Amygdala (tissue), 56 donors: ENCODE measurements around the gene ZSWIM3.
"Not testable (repeated sequence)": the region's sequence is repeated elsewhere in the genome, so short reads cannot be mapped to it uniquely, and the experiment has no call there.

Source experiments
- DNase-seq, 56 donors: peaks; one replicate each; lab custom pipeline; 2025; lab: John Stamatoyannopoulos, UW

ZSWIM3 gene

DNA sequence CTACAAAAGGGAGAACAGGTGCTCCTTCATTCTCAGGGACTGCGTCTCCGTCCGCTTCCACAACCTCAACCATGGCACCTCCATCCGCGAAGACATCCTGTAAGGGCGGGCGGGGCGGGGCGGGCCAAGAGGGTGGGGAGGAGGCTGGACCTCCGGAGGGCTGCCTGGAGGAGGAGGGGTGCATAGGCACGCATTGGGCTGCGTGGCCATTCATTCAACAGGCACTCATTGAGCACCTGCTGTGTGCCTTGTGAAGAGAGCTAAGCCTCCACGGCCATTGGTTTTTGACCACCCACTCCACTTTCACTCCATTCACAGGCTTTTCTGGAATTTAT, 435 bp downstream of the ZSWIM3 start:
- peak in 1 of 56 donors; percentile 71 for DNase-seq

DNA sequence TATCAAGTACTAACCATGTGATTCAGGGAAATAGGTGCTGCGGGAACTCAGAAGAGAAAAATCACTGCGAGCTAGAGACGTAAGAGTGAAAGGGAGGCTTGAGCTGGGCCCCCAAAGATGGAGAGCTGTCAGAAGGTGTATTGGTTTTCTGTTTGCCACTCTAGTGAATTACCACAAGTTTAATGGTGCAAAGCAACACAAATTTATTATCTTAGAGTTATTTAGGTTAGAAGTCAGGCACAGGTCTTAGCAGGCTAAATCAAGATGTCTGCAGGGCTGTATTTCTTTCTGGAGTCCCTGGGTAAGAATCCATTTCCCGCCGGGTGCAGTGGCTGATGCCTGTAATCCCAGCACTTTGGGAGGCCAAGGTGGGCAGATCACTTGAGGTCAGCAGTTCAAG, 2.5 kb downstream of the ZSWIM3 start:
- DNase-seq: no peak

DNA sequence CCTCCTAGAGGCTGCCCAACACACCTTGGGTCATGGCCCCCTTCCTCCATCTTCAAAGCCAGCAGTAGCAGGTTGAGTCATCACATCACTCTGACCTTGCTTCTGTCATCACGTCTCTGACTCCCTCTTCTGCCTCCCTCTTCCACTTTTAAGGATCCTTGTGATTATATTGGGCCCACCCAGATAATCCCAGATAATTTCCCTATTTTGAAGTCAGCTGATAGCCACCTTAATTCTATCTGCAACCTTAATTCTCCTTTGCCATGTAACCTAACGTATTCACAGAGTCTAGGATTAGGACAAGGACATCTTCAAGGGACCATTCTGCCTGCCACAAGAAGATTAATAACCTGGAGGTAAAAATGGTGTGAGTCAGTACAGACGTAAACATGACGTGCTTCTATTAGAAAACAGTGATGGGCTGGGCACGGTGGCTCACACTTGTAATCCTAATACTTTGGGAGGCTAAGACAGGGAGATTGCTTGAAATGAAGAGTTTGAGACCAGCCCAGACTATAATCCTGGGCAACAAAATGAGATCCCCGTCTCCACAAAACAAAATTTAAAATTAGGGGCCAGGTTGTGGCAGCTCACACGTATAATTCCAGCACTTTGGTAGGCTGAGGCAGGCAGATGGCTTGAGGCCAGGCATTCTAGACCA, 3.3 kb downstream of the ZSWIM3 start:
- peak in 1 of 56 donors; percentile 23 for DNase-seq

DNA sequence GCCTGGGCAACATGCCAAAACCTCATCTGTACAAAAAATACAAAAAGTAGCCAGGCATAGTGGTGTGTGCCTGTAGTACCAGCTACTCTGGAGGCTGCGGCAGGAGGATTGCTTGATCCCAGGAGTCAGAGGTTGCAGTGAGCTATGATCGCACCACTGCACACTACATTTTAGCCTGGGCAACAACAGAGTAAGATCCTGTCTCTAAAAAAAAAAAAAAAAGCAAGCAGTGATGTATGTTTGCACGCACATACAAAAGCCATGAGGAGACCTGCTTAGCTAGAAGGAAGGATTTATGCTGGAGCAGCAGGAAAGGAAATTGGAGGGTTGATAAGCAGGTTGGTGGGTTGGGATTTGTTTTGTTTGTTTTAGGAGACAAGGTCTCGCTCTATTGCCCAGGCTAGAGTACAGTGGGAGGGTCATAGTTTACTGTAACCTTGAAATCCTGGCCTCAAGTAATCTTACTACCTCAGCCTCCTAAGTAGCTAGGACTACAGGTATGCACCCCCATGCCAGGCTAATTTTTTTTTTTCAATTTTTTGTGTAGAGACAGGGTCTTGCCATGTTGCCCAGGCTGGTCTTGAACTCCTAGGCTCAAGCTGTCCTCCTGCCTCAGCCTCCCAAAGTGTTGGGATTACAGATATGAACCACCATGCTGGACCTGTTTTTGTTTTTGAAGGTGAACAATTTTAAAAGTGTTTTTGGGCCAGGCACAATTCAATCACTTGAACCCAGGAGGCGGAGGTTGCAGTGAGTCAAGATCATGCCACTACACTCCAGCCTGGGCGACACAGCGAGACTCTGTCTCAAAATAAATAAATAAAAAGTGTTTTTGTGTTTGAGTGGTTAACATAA, 4.0 kb downstream of the ZSWIM3 start:
- peak in 1 of 56 donors; percentile 28 for DNase-seq

DNA sequence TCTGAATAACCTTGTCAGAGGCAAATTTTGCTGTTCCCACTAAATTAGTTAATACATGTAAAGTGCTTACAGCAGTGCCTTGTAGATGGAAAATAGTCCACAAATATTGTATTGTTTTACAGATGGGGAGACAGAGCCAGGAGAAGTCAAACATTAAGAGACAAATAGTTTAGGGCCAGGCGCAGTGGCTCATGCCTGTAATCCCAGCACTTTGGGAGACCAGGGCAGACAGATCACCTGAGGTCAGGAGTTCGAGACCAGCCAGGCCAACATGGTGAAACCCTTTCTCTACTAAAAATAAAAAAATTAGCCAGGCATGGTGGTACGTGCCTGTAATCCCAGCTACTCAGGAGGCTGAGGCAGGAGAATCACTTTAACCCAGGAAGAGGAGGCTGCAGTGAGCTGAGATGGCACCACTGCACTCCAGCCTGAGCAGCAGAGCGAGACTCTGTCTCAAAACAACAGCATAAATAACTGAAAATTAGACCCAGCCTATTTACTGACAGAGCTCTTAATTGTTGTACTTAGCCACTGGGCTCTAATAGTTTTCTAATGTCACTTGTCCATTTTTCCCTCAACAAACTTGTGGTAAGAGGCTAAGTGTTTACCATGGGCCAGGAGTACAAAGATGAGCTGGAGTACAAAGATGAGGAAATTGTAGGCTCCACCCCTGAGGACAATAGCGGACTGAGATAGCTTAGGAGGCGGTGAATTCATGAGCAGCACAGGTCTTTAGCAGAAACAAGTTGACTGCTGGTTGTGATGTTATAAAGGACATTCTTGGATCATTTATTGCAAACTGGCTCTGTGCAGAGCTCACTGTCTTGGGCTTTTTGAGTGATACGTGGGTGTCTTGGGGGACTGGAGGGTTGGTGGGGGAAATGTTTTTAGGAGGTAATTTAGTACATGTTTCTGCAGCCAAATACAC, 6.4 kb downstream of the ZSWIM3 start:
- no peak for DNase-seq

DNA sequence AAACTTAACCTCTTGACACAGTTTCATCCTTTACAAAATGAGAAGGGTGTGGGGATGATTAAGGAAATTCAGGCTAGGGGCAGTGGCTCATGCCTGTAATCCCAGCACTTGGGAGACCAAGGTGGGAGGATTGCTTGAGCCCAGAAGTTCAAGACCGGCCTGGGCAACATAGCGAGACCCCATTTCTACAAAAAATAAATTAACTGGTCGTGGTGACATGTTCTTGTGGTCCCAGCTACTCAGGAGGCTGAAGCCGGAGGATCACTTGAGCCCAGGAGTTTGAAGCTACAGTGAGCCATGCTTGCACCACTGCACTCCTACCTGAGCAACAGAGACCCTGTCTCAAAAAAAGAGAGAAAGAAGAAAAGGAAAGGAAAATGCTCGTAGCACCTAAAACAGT, 9.0 kb downstream of the ZSWIM3 start:
- DNase-seq: no peak

DNA sequence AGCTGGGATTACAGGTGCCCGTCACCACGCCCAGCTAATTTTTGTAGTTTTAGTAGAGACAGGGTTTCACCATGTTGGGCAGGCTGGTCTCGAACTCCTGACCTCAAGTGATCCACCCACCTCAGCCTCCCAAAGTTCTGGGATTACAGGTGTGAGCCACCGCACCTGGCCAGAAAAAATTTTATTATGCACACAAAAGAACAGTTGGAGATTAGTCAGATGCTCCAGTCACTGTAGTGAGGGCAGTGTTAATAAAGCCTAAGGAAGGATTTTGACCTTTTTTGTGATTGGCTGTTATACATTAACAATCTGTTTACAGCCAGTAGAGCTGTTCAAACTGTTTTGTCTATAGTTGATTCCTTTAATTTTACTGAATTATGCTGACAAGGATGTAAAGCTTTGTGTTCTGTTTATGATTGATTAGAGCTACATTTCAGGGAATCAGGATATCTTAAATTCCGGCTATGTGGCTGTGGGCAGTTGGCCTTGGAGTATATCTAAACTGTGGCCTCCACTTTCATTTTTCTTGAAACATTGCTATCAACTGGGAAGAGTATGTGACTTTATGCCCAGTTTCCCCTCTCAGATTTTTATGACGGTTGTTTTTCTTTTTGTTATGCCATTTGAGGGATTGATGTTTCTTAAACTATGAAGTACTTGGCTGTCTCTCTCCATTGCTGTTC, 9.9 kb downstream of the ZSWIM3 start:
- DNase-seq: no peak

DNA sequence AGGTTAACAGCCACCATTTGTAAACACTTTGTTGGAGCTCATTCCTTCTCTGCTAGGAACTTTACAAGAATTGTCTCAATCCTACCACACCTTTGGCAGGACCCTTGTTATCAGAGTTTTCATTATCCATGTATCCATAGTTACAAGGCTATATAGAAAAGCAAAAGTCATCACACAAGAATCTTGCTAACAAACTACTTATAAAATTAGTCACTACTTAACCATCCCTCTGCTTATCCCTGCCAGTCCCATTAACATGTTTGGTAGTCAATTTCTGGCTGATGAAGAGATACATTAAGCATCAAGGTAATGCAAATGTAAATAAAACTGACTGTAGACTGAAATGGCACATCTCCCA, 10.4 kb downstream of the ZSWIM3 start:
- no peak for DNase-seq

DNA sequence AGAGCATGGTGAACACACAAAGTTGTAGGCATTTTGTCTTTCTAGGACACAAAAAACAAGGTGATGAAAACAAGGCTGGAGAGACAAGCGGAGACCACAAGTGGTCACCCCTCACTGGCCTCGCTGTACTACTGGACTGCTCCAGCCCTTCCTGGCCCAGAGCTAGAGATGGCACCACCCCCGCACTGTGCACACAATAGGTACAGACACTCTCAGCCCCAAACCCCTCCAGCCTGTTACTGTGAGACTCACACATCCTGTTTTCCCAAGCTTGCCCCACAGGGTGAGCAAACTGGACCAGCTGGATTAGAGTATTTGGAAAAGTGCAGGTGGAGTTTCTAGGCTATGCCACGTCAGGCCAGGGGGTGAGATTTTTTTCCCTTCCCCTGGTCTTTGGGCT, 15.2 kb downstream of the ZSWIM3 start:
- no peak for DNase-seq

DNA sequence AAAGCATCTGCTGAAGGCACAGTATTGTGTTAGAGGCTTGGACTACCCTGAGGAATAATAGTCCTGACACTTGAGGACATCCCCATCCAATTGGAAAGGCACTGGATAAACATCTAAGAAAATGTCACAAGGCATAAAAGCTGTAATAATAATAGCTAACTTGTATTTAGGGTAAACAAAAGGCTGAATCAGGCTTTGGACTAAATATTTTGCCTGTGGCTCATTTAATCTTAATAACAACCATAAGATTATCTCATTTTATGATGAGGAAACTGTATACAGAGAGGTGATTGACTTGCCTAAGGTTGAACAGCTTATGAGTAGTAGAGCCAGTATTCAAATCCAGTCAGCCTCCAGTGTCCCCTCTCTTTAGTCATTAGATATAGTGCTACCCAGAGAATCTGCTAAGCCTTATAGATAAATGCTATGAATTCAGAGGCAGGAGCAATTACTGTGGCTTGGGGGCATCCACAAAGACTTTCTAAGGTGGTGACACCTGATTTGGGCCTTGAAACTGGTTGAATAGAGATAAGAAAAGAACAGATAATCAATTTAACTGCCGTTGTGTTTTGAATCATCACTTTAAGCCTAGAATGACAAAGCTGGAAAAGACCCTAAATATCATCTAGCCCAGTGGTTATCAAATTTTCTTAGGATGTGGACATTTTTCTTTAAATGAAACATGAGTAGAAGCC, 16.1 kb downstream of the ZSWIM3 start:
- DNase-seq: no peak

DNA sequence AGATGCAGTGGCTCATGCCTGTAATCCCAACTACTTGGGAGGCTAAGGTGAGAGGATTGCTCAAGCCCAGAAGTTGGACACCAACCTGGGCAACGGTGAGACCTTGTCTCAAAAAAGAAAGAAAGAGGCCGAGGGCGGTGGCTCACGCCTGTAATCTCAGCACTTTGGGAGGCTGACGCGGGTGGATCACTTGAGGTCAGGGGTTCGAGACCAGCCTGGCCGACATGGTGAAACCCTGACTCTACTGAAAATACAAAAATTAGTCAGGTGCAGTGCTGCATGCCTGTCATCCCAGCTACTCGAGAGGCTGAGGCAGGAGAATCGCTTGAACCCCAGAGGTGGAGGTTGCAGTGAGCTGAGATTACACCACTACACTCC, 16.7 kb downstream of the ZSWIM3 start:
- DNase-seq: not testable (repeated sequence)

DNA sequence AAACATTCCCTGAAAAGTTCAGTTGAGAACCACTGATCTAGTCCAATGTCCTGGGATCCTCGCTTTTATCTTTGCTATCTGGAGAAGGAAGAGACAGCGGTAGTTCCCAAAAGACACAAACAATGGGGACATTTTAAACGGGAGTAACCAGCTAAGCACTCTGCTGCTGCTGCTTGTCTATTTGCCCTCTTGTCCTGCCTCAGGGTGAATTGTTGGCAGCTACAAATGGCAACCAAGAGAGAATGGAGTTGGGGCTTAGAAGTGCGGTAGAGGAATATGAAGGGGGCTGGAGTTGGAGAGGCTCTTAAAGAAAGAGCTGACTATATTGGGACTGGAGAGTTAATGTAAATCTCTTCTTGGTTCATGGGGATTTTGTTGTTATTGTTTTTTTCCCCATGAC, 17.2 kb downstream of the ZSWIM3 start:
- DNase-seq: no peak

DNA sequence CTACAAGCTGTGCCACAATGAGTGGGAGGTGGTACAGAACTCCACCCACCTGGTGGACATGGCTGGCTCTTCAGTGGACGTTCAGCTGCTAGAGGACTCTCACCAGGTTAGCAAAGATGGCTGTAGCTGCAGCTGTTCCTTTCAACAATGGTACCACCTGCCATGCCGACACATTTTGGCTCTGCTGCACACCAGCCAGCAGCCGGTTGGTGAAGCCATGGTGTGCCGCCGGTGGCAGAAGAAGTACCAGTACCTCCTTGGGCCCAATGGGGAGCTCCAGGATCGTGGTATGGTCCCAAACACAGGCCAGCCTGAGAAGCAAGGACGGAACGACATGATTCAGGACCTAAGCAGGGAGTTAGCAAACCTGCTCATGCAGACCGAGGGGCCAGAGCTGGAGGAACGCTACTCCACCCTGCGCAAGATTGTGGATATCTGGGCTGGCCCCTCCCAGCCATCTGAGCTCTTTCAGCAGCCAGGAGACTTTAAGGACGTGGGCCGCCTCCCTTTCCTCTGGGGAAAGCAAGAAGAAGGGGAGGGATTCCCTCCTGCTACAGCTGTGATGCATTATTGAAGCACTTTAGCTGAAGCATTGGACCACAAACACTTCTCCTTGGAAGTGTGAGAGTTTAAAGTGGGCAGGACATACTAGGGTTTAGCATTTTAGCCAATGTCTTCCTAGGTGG, 20.8 kb downstream of the ZSWIM3 start:
- no peak for DNase-seq

DNA sequence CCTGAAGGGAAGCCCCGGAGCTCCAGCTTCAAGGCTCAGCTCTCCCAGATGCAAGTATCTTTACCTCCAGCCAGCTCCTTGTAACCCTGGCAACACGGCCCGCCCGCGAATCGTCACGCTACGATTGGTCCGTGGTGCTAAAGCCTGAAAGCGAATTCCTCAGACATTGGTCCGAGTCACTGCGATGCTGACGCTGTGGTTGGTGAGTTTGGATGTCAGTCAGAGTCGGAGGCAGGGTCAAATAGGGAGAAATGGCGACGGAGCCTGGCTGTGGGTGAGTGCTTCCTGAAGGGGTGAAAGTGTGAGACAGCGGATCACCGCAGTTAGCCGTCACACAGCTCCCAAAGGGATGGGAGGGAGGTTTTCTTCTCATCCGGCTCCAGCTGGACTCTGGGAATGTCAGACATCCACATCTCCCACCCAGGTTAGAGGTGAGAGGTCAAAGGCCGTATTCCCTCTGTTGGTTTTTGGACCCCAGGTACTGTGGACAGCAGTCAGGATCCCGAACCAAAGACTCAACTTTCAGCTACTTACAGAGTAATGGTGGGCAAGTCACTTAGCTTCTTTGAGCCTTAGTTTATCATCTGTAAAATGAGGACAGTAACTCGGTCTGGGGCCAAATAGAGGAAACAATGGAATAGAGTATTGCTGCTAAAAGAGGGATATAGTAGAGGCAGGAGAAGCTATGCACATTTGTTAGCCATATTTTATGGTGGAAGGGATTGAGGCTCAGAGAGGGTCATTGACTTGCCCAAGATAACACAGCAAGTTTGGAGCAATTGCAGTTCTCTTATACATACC, 23.8 kb downstream of the ZSWIM3 start, which contains the start of gene ZSWIM1:
Gene ZSWIM1, plus strand, starts transcription at position 240 of the 801 bp plus-strand sequence. CDS start 1,366 bp downstream, outside the sequence.
- DNase-seq: peak; percentile 53 to 100 (median 97)

DNA sequence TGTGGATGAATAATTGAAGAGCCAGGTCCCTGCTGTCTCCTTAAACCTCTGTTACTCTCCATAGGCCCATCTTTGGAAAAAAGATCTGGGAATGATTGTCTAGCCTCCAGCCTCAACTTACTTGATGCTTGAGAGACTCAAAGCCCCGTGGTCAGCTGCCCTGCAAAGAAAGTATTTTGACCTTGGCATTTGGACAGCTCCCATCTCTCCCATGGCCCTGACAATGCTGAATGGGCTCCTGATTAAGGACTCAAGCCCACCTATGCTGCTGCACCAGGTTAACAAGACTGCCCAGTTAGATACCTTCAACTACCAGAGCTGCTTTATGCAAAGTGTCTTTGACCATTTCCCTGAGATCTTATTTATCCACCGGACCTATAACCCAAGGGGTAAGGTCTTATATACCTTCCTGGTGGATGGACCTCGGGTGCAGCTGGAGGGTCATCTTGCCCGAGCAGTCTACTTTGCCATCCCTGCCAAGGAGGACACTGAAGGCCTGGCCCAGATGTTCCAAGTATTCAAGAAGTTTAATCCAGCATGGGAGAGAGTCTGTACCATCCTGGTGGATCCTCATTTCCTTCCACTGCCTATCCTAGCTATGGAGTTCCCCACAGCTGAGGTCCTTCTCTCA, 25.2 kb downstream of the ZSWIM3 start:
- DNase-seq: no peak

DNA sequence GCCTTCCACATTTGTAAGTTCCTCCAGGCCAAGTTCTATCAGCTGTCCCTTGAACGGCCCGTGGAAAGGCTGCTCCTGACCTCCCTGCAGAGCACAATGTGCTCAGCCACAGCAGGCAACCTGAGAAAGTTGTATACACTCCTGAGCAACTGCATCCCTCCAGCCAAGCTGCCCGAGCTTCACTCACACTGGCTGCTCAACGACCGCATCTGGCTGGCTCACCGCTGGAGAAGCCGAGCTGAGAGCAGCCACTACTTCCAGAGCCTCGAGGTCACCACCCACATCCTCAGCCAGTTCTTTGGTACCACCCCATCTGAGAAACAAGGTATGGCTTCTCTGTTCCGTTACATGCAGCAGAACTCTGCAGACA, 25.7 kb downstream of the ZSWIM3 start:
- no peak for DNase-seq

DNA sequence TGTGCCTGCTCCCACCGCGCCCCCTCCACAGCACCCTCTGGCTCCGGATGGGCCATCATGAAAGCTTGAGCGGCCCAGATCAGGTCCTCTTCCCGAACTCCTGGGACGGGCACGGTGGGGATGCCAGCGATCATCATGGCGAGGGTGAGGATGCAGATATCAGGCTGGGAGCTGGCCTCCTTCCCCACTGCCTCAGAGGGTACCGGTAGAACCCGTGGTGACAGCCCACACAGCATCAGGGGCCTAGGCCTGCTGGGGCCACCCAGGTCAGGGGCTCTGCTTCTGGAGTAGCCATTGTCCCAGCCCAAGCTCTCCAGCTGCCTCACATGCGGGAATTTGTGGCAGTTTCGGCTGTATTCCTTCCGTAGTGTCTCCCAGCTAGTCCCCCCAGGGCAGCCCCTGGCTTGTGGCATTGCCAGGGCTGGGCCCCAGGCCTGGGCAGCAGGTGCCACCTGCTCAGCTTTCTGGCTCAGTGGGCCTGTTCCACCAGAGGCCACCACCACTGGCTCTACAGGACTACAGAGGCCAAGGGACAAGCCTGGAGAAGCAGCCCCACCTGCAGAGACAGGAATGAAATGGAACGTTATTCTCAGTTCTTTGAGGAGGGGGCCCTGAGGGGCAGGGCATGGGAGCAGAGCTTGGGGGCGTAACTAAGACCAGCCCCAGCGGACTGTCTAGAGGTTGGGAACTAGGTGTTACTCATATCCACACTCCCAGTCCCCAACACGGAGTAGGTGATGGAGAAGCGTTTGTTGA, 29.4 kb downstream of the ZSWIM3 start:
- no peak for DNase-seq
